HuH-7 (cell line): ENCODE data around the gene DCLRE1B.

Experiments
- DNase-seq: peaks from one replicate; pipeline ENCODE4 v3.0.0; 2011; ENCODE audit warnings: low spot score

DCLRE1B gene

GRCh38 chr1:113904674-113905434 lies at the start of gene DCLRE1B, which contains the start of gene AP4B1:
Gene DCLRE1B, plus strand, starts transcription at chr1:113905326. Its CDS starts 261 bp downstream, at chr1:113905587.
Gene AP4B1, minus strand, starts transcription at chr1:113904799. Its CDS starts 82 bp downstream, at chr1:113904717.
- DNase-seq = peak; percentile 88

DNA sequence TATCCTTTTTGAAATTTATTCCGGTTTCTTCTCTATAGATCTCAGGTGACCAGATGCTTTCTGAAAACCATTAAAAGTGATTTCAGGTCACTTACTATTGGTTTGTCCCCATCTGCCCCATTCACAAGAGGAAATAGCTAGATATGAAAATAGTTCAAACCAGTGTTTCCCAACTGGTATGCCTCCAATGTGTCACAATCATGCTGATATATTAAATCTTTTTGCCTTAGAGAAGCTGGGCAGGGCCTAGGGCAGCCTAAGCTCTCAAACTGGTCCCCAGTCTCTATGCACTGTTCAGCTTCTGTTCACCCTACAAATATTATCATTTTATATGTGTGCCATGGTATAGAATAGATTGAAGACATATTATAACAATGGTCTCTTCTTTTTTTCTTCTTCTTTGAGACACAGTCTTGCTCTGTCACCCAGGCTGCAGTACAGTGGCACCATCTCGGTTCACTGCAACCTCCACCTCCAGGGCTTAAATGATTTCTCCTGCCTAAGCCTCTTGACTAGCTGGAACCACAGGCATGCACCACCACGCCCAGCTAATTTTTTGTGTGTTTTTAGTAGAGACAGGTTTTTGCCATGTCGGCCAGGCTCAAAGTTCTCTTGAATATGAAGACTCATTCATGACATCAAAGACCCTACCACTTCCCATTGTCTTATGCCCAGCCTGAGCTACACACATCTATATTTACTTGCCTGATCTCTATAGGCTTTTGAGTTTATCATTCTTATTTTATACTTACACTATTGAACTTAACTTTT lies 49.3 kb upstream of the DCLRE1B start:
- no peak for DNase-seq

DNA sequence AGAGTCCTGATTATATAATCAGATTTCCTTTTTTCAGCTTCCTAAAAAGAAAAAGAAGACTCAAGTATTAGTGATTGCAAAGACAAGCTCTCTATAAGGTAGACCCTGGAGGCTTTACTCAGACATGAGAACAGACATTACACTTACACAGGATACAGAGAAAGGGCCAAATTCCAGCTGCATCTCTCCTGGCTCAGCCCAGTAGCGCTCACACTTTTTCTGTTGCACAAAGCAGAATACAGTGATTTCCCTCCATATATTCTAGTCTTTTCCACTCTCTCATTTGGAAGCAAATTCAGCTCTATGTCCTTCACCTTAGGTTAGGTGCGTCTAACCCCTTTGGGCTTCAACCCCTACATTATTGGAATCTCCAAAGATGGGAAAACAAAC lies 48.7 kb upstream of the DCLRE1B start:
- no peak for DNase-seq

GRCh38 chr1:113857776-113858175 lies 47.4 kb upstream of the DCLRE1B start:
- DNase-seq = no peak

DNA sequence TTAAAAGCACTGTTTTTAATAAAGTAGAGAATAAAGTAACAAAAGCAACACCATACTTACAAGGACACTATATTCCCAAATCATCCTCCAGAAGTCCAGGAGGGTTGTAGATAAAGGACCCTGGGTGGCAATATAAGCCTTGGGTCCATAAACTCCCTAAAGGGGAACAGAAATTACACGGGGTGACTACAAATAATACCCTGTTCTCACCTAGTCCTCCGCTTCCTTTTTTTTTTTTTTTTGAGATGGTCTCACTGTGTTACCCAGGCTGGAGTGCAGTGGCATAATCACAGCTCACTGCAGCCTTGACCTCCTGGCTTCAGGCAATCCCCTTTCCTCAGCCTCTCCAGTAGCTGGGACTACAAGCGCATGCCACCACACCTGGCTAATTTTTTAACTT lies 46.7 kb upstream of the DCLRE1B start:
- DNase-seq = no peak

- no peak for DNase-seq
These were observed 46.1 kb upstream of the DCLRE1B start for GRCh38 chr1:113858982-113859381.

DNA sequence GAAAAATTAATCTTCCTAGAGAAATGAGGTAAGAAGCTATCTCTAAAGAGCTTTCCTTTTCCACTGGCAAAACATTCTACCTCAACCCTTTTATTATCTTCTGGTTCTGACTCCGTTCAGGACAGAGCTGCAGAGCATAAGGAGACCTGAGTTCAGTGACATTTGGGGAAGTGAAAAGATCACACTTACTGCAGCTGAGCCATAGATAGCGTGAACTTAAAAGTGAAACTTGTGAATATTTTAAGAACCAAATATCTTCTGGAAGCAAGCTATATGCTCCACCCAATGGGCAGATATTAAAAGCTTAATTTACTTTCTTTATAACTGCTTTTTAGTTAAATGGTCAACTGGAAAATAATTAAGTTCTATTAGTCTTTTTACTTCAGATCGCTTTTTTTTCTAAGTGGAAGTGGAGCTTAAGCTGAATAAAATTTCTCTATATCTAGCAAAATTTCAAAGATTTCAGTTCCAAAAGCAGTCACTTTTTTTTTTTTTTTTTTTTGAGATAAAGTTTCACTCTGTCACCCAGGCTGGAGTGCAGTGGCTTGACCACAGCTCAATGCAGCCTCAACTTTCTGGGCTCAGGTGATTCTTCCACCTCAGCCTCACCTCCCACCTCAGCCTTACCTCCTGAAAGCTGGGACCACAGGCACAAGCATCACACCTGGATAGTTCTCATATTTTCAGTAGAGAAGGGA lies 45.5 kb upstream of the DCLRE1B start:
- DNase-seq = no peak

DNA sequence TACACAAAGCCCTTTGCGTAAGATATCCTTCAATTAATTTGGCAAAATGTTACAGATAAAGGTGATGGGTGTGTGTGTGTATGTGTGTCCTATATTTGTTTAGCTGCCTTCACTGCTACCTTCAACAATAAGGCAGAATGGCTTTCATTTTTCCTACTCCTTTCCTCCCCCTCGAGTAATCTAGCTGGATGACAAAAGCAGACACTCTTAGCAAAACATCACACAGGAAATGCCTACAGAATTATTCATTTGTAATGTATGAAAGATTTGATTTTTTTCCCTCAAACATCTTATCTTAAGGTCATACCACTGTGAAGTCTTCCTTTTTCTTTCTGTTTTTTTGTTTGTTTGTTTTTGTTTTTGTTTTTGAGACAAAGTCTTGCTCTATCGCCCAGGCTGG lies 44.2 kb upstream of the DCLRE1B start:
- no peak for DNase-seq

DNA sequence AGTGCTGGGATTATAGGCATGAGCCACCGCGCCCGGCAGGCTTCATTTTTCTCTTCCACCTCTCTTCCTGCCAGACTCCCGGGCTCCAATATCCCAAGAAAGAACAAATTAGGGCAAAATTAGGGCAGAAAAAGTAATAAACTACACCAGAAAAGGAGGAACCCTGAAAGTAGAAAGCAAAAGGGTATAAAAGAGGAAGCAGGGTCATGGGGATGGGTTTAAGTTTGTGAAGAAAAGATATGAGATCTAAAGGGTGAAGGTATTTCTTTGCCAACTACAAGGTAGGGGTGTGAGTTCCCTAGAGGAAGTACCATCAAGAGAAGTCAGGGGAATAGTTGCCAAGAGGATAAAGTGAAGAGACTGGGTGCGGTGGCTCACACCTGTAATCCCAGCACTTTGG lies 43.5 kb upstream of the DCLRE1B start:
- DNase-seq = no peak

- no peak for DNase-seq
These were observed 36.6 kb upstream of the DCLRE1B start for GRCh38 chr1:113868387-113869083.

DNA sequence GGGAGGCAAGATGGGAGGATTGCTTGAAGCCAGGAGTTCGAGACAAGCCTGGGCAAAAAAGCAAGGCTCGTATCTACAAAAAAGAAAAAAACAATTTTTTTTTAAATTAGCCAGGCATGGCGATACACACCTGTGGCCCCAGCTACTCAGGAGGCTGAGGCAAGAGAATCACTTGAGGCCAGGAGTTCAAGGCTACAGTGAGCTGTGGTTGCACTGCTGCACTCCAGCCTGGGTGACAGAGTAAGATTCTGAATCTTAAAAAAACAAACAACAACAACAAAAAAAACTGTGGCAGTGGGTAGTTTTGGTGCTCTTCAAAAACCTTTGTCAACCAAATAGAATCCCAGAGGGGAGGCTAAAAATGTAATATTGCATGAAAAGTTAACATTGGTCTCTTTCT lies 34.3 kb upstream of the DCLRE1B start:
- DNase-seq = no peak

- DNase-seq = no peak
These were observed 33.5 kb upstream of the DCLRE1B start, which contains the start of gene PTPN22 for GRCh38 chr1:113871597-113872113. Gene PTPN22, minus strand, starts transcription at chr1:113871712.

- DNase-seq = no peak
These were observed 32.7 kb upstream of the DCLRE1B start for GRCh38 chr1:113872219-113872935.

GRCh38 chr1:113874012-113874879 lies 30.9 kb upstream of the DCLRE1B start:
- DNase-seq = peak; percentile 14

DNA sequence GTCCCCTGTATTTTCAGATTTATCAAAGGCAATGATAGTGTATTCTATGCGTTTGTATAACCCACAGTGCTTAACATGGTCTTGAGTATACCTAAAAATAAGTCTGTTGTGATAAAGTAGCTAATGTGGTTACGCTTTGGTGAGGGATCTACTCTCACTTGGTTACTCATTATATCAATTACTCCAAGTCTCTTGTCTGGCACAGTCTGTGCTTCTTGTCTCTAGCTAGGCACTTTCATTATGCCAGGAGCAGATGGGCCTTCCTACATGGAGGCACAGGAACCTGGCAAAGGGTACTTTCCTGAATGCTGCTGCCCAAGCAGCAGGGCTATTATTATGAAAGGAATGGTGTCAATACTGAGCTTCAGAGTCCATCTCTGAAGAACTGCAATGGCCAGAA lies 29.4 kb upstream of the DCLRE1B start:
- no peak for DNase-seq

- DNase-seq = no peak
These were observed 28.9 kb upstream of the DCLRE1B start for GRCh38 chr1:113876176-113876575.

- DNase-seq = no peak
These were observed 25.4 kb upstream of the DCLRE1B start for GRCh38 chr1:113879739-113880038.

DNA sequence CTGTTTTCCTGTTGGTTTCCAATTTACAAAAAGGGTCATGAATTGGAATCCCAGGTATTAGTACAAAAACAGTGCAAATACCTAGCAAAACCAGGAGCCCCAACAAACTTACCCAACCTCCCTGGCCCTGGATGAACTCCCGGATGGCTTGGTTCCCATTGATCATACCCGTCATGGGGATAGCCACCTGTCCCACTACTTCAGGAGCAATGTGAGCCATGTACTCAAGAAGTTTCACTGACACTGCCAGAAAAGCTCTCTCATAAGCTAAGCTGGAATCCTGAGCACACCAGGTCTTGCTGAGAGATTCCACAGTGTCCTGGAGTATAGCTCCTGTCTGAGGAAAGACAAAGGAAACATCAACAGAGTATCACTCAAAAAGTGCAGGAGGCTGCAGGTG lies 23.5 kb upstream of the DCLRE1B start:
- no peak for DNase-seq

GRCh38 chr1:113886417-113887401 lies 18.4 kb upstream of the DCLRE1B start:
- no peak for DNase-seq
